ENCODE results near the gene RBBP7. TPM values are rescaled to one million over a fixed set of nuclear protein-coding genes. Genes with fewer than 3 reads are reported as not detected.

Gene RBBP7
- polyA plus RNA-seq, 6 donors from 2014 or later, result 158 to 255 (median 190) TPM

GRCh38 chrX:16853537-16853936 is 16.6 kb downstream of the RBBP7 start:
- no peak overlapping the region for H3K4me3 Mint-ChIP-seq
- ATAC-seq (ENCODE audit: low read depth in 2 of 2) (no peak), DNase-seq (no peak)
- peaks cover 0 to 4% (median 0%) of the 10 kb centered on the region in 3 donors for H3K4me1 Mint-ChIP-seq
- no peaks in the 10 kb centered on the region for H3K27me3 Mint-ChIP-seq
- H3K36me3 Mint-ChIP-seq, result peaks cover 8 to 46% of the 10 kb centered on the region in 2 donors
- H3K27ac Mint-ChIP-seq, result no peak overlapping the region
- peaks cover 0 to 2% (median 0%) of the 10 kb centered on the region in 7 donors for H3K9me3 Mint-ChIP-seq

- DNase-seq (no peak), ATAC-seq (ENCODE audit: low read depth in 2 of 2) (no peak)
- peaks cover 0 to 4% (median 0%) of the 10 kb centered on the region in 3 donors for H3K4me1 Mint-ChIP-seq
- H3K4me3 Mint-ChIP-seq, result no peak overlapping the region
- peaks cover 8 to 50% of the 10 kb centered on the region in 2 donors for H3K36me3 Mint-ChIP-seq
- H3K9me3 Mint-ChIP-seq, result peaks cover 0 to 2% (median 0%) of the 10 kb centered on the region in 7 donors
- H3K27me3 Mint-ChIP-seq, result no peaks in the 10 kb centered on the region
- no peak overlapping the region for H3K27ac Mint-ChIP-seq
Observed at GRCh38 chrX:16852617-16853179, 17.5 kb downstream of the RBBP7 start.

- no peaks in the 10 kb centered on the region for H3K27me3 Mint-ChIP-seq
- H3K4me1 Mint-ChIP-seq, result peaks cover 0 to 4% (median 0%) of the 10 kb centered on the region in 3 donors
- peaks cover 3 to 42% of the 10 kb centered on the region in 2 donors for H3K36me3 Mint-ChIP-seq
- H3K9me3 Mint-ChIP-seq, result peaks cover 0 to under 1% (median 0%) of the 10 kb centered on the region in 7 donors
- no peak for DNase-seq
- no peak for ATAC-seq (ENCODE audit: low read depth in 2 of 2)
- peak overlapping the region in 2 of 6 donors; percentile 14 to 79 for H3K27ac Mint-ChIP-seq
- H3K4me3 Mint-ChIP-seq, result no peak overlapping the region
Observed at GRCh38 chrX:16851827-16852226, 18.3 kb downstream of the RBBP7 start.

GRCh38 chrX:16851421-16851820 is 18.7 kb downstream of the RBBP7 start:
- H3K36me3 Mint-ChIP-seq, result peaks cover 0 to 38% of the 10 kb centered on the region in 2 donors
- H3K27ac Mint-ChIP-seq, result no peak overlapping the region
- DNase-seq (no peak), ATAC-seq (ENCODE audit: low read depth in 2 of 2) (no peak)
- peaks cover 0 to 3% (median 0%) of the 10 kb centered on the region in 3 donors for H3K4me1 Mint-ChIP-seq
- H3K9me3 Mint-ChIP-seq, result no peaks in the 10 kb centered on the region
- no peak overlapping the region for H3K4me3 Mint-ChIP-seq
- H3K27me3 Mint-ChIP-seq, result no peaks in the 10 kb centered on the region

GRCh38 chrX:16848541-16848940 is 21.6 kb downstream of the RBBP7 start:
- Mint-ChIP-seq H3K36me3 (peaks cover 10 to 43% of the 10 kb centered on the region in 2 donors), H3K27ac (peak overlapping the region in 2 of 6 donors; percentile 18 to 39), H3K27me3 (no peaks in the 10 kb centered on the region), H3K4me1 (no peaks in the 10 kb centered on the region), H3K9me3 (no peaks in the 10 kb centered on the region), H3K4me3 (no peak overlapping the region)
- ATAC-seq (ENCODE audit: low read depth in 2 of 2) (no peak), DNase-seq (no peak)

- Mint-ChIP-seq H3K27ac (no peak overlapping the region), H3K9me3 (no peaks in the 10 kb centered on the region), H3K36me3 (peaks cover 10 to 40% of the 10 kb centered on the region in 2 donors), H3K27me3 (no peaks in the 10 kb centered on the region), H3K4me3 (no peak overlapping the region), H3K4me1 (no peaks in the 10 kb centered on the region)
- ATAC-seq (ENCODE audit: low read depth in 2 of 2), result no peak
- DNase-seq, result no peak
Observed at GRCh38 chrX:16845686-16846085, 24.5 kb downstream of the RBBP7 start.

- Mint-ChIP-seq H3K4me3 (no peak overlapping the region), H3K36me3 (peaks cover 16 to 29% of the 10 kb centered on the region in 2 donors), H3K27me3 (no peaks in the 10 kb centered on the region), H3K27ac (peak overlapping the region in 1 of 6 donors; percentile 61), H3K9me3 (no peaks in the 10 kb centered on the region), H3K4me1 (no peaks in the 10 kb centered on the region)
- ATAC-seq (ENCODE audit: low read depth in 2 of 2) (no peak), DNase-seq (no peak)
Observed at GRCh38 chrX:16843208-16843909, 26.8 kb downstream of the RBBP7 start.

GRCh38 chrX:16842684-16843083 is 27.5 kb downstream of the RBBP7 start:
- no peaks in the 10 kb centered on the region for H3K27me3 Mint-ChIP-seq
- ATAC-seq (ENCODE audit: low read depth in 2 of 2) (no peak), DNase-seq (no peak)

GRCh38 chrX:16839852-16840460 is 30.2 kb downstream of the RBBP7 start:
- Mint-ChIP-seq H3K4me3 (no peak overlapping the region), H3K9me3 (peaks cover 0 to 3% (median 0%) of the 10 kb centered on the region in 7 donors), H3K27ac (peak overlapping the region in 2 of 6 donors; percentile 57 to 69), H3K4me1 (peaks cover 0 to 8% (median 0%) of the 10 kb centered on the region in 3 donors), H3K36me3 (peaks cover 22 to 24% of the 10 kb centered on the region in 2 donors), H3K27me3 (no peaks in the 10 kb centered on the region)
- no peak for DNase-seq
- no peak for ATAC-seq (ENCODE audit: low read depth in 2 of 2)

More at GRCh38 chrX:16842684-16843083, 27.5 kb downstream of the RBBP7 start:
- no peak overlapping the region for H3K27ac Mint-ChIP-seq
- H3K4me3 Mint-ChIP-seq, result no peak overlapping the region
- H3K9me3 Mint-ChIP-seq, result no peaks in the 10 kb centered on the region
- H3K36me3 Mint-ChIP-seq, result peaks cover 20 to 23% of the 10 kb centered on the region in 2 donors
- no peaks in the 10 kb centered on the region for H3K4me1 Mint-ChIP-seq

- peak overlapping the region in 2 of 6 donors; percentile 47 to 69 for H3K27ac Mint-ChIP-seq
- no peaks in the 10 kb centered on the region for H3K27me3 Mint-ChIP-seq
- peaks cover 21 to 23% of the 10 kb centered on the region in 2 donors for H3K36me3 Mint-ChIP-seq
- no peak for ATAC-seq (ENCODE audit: low read depth in 2 of 2)
- peaks cover 0 to 3% (median 0%) of the 10 kb centered on the region in 7 donors for H3K9me3 Mint-ChIP-seq
- H3K4me3 Mint-ChIP-seq, result peak overlapping the region in 1 of 8 donors; percentile 35
- DNase-seq, result no peak
- H3K4me1 Mint-ChIP-seq, result peaks cover 0 to 8% (median 0%) of the 10 kb centered on the region in 3 donors
Observed at GRCh38 chrX:16839219-16839851, 30.8 kb downstream of the RBBP7 start.

- Mint-ChIP-seq H3K36me3 (peaks cover 21 to 28% of the 10 kb centered on the region in 2 donors), H3K9me3 (peaks cover 0 to 3% (median 0%) of the 10 kb centered on the region in 7 donors)
Observed at GRCh38 chrX:16838202-16839066, 31.7 kb downstream of the RBBP7 start.

GRCh38 chrX:16836371-16836770 is 33.8 kb downstream of the RBBP7 start:
- H3K27me3 Mint-ChIP-seq, result no peaks in the 10 kb centered on the region
- H3K9me3 Mint-ChIP-seq, result peaks cover 0 to 3% (median 0%) of the 10 kb centered on the region in 7 donors
- no peak overlapping the region for H3K4me3 Mint-ChIP-seq
- ATAC-seq (ENCODE audit: low read depth in 2 of 2), result peak; percentile 50 to 71
- H3K27ac Mint-ChIP-seq, result peak overlapping the region in 4 of 6 donors; percentile 28 to 76 (median 74)
- H3K4me1 Mint-ChIP-seq, result peaks cover 0 to 8% (median 0%) of the 10 kb centered on the region in 3 donors
- no peak for DNase-seq
- H3K36me3 Mint-ChIP-seq, result peaks cover 30 to 32% of the 10 kb centered on the region in 2 donors

More at GRCh38 chrX:16838202-16839066, 31.7 kb downstream of the RBBP7 start:
- H3K4me3 Mint-ChIP-seq, result peak overlapping the region in 1 of 8 donors; percentile 25
- peaks cover 0 to 8% (median 0%) of the 10 kb centered on the region in 3 donors for H3K4me1 Mint-ChIP-seq
- DNase-seq, result no peak
- no peaks in the 10 kb centered on the region for H3K27me3 Mint-ChIP-seq
- ATAC-seq (ENCODE audit: low read depth in 2 of 2), result no peak
- H3K27ac Mint-ChIP-seq, result peak overlapping the region in 3 of 6 donors; percentile 8 to 44 (median 32)
